ENCODE data around the gene SHROOM3. TPM values are rescaled to one million over a fixed set of nuclear protein-coding genes. Genes with fewer than 3 reads are reported as not detected.

The SHROOM3 gene
- total RNA-seq, 1 experiment from 2014 or later = 27.6 TPM

DNA sequence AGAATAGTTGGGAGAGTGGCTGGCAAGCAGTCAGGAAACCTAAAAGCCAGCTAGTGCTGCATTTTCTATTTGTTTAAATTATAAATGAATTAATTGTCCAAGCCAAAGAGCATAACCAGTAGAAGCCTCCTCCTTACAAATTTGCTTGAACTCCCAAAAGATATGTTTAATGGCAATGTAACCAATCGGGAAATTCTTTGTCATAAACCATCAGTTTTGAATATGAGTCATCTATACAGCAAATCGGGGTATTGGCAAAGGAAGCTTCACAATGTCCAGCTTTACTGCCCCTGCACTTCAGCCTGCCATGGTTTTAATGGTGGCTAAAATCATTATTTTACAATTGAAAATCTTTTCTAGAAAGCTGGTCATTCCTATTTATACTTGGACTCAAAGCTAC is 216.6 kb downstream of the SHROOM3 start:
- no peak overlapping the region for H3K27ac Mint-ChIP-seq
- no peaks in the 10 kb centered on the region for H3K27me3 ChIP-seq (ENCODE audit: insufficient read depth, low read length)
- no peak overlapping the region for H2AK5ac ChIP-seq (ENCODE audit: insufficient read length, low read length)

More for the DNA sequence above, 216.6 kb downstream of the SHROOM3 start:
- Histone ChIP-seq H2BK20ac (ENCODE audit: low read depth, low read length, poor library complexity, severe bottlenecking) (no peak overlapping the region), H3K23ac (ENCODE audit: insufficient read length, low read depth, low read length) (no peak overlapping the region), H4K91ac (ENCODE audit: insufficient read length, low read depth, low read length) (no peak overlapping the region), H3K18ac (ENCODE audit: insufficient read length, low read depth, low read length) (no peak overlapping the region), H4K8ac (replicated peaks; ENCODE audit: insufficient read length, low read depth, low read length) (no peak overlapping the region), H4K5ac (ENCODE audit: insufficient read length, low read depth, low read length) (no peak overlapping the region), H3K9ac (ENCODE audit: extremely low read depth, insufficient read length, low read length) (no peak overlapping the region), H3T11ph (ENCODE audit: low read length) (no peak overlapping the region), H3K4ac (ENCODE audit: low read depth, low read length) (no peak overlapping the region), H3K79me2 (ENCODE audit: insufficient read depth, low read length) (no peaks in the 10 kb centered on the region), H2AFZ (ENCODE audit: low read length) (no peak overlapping the region), H2BK5ac (ENCODE audit: insufficient read length, low read length) (no peak overlapping the region), H3K23me2 (ENCODE audit: insufficient read length, low read depth, low read length, poor library complexity, severe bottlenecking) (no peaks in the 10 kb centered on the region), H2BK12ac (ENCODE audit: insufficient read length, low read depth, low read length) (no peak overlapping the region), H3K14ac (ENCODE audit: insufficient read depth, low read length) (no peak overlapping the region), H3K4me1 (ENCODE audit: insufficient read depth, low read length) (no peaks in the 10 kb centered on the region), H3K4me2 (ENCODE audit: insufficient read depth, insufficient read length, low read length) (no peak overlapping the region), H2BK15ac (ENCODE audit: low read depth, low read length) (no peak overlapping the region), H3K9me3 (ENCODE audit: control insufficient read depth, low read depth, low read length) (no peaks in the 10 kb centered on the region), H3K56ac (ENCODE audit: insufficient read length, low read depth, low read length) (no peak overlapping the region), H3K79me1 (ENCODE audit: insufficient read depth, low read depth, low read length, poor library complexity, severe bottlenecking) (no peaks in the 10 kb centered on the region), H3K27ac (ENCODE audit: insufficient read length, low read depth, low read length) (no peak overlapping the region), H4K20me1 (ENCODE audit: control insufficient read depth, insufficient read depth, insufficient read length) (no peaks in the 10 kb centered on the region), H2BK120ac (ENCODE audit: low read depth, low read length, poor library complexity, severe bottlenecking) (no peak overlapping the region)
- no CpG with 5 or more reads among the region's 2 CpGs for WGBS (ENCODE audit: extremely low coverage, insufficient read length, low lambda C conversion rate)
- Mint-ChIP-seq H3K4me3 (no peak overlapping the region), H3K9me3 (peaks cover 0 to 6% of the 10 kb centered on the region in 2 experiments; a peak in 2 of 5 replicates), H3K27me3 (ENCODE audit: low read depth) (no peaks in the 10 kb centered on the region), H3K36me3 (ENCODE audit: insufficient read depth in 1 of 3, low read depth in 3 of 3) (no peaks in the 10 kb centered on the region; a peak in 1 of 7 replicates), H3K4me1 (no peaks in the 10 kb centered on the region)
- TF ChIP-seq, protein P1, sequence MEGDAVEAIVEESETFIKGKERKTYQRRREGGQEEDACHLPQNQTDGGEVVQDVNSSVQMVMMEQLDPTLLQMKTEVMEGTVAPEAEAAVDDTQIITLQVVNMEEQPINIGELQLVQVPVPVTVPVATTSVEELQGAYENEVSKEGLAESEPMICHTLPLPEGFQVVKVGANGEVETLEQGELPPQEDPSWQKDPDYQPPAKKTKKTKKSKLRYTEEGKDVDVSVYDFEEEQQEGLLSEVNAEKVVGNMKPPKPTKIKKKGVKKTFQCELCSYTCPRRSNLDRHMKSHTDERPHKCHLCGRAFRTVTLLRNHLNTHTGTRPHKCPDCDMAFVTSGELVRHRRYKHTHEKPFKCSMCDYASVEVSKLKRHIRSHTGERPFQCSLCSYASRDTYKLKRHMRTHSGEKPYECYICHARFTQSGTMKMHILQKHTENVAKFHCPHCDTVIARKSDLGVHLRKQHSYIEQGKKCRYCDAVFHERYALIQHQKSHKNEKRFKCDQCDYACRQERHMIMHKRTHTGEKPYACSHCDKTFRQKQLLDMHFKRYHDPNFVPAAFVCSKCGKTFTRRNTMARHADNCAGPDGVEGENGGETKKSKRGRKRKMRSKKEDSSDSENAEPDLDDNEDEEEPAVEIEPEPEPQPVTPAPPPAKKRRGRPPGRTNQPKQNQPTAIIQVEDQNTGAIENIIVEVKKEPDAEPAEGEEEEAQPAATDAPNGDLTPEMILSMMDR (conservative IDR thresholded peaks at IDR 0.05) = no peak
- no peak for DNase-seq
